CD4-positive, CD25-positive, alpha-beta regulatory T cell (primary cell): ENCODE results near the gene ABI3. TPM values are rescaled to one million over a fixed set of nuclear protein-coding genes. Genes with fewer than 3 reads are reported as not detected.

Experiments
- ATAC-seq, 2 donors: fragments of 150-1000 bp; cut with Tn5 transposase; one replicate each; pipeline ENCODE4 v1.10.0; 2021; ENCODE audit warnings: low read depth in 2 of 2, moderate number of reproducible peaks in 2 of 2, moderate library complexity in 1 of 2
- DNase-seq, 3 donors: peaks; one replicate each; pipeline versions ENCODE4 v3.0.0 to v3.0.0-alpha.2; 2012 to 2022; ENCODE audit warnings: mixed read lengths in 1 of 3
- H3K27ac ChIP-seq: one replicate; pipeline ENCODE4 v1.7.0; 2013; ENCODE audit warnings: mild to moderate bottlenecking, low read length; ENCODE audit not compliant: insufficient read depth, poor library complexity, severe bottlenecking
- H3K27me3 ChIP-seq: one replicate; pipeline ENCODE4 v1.7.0; 2013; ENCODE audit warnings: low read length; ENCODE audit not compliant: control insufficient read depth, insufficient read depth
- H3K36me3 ChIP-seq: one replicate; pipeline ENCODE4 v1.7.0; 2013; ENCODE audit warnings: mild to moderate bottlenecking, low read length, moderate library complexity; ENCODE audit not compliant: control insufficient read depth, insufficient read depth
- H3K4me1 ChIP-seq: 2 replicates; pipeline ENCODE4 v1.7.0; 2013; ENCODE audit warnings: mild to moderate bottlenecking, low read length; ENCODE audit not compliant: insufficient read depth, control insufficient read depth, poor library complexity, severe bottlenecking
- H3K4me3 ChIP-seq: one replicate; pipeline ENCODE4 v1.7.0; 2013; ENCODE audit warnings: low read depth, mild to moderate bottlenecking, low read length, moderate library complexity
- H3K9me3 ChIP-seq, 2 experiments: 1 replicate in 1 of 2; 2 replicates in 1 of 2; pipeline ENCODE4 v1.7.0; 2013; ENCODE audit warnings: low read length in 2 of 2, mild to moderate bottlenecking in 1 of 2, moderate library complexity in 1 of 2; ENCODE audit not compliant: control insufficient read depth in 2 of 2
- H3K27ac Mint-ChIP-seq, 3 donors: one replicate each; pipeline ENCODE4 v1.8.0; 2020 to 2022; ENCODE audit warnings: mild to moderate bottlenecking in 3 of 3, mixed read lengths in 3 of 3, moderate library complexity in 2 of 3
- H3K27me3 Mint-ChIP-seq: one replicate; pipeline ENCODE4 v1.8.0; 2022; ENCODE audit warnings: mild to moderate bottlenecking, mixed read lengths
- H3K36me3 Mint-ChIP-seq: one replicate; pipeline ENCODE4 v1.8.0; 2020; ENCODE audit warnings: mixed read lengths
- H3K4me1 Mint-ChIP-seq, 4 donors: one replicate each; pipeline ENCODE4 v1.8.0; 2020 to 2022; ENCODE audit warnings: mixed read lengths in 4 of 4, mild to moderate bottlenecking in 1 of 4
- H3K4me3 Mint-ChIP-seq, 4 donors: one replicate each; pipeline ENCODE4 v1.8.0; 2020 to 2022; ENCODE audit warnings: mild to moderate bottlenecking in 4 of 4, mixed read lengths in 4 of 4, moderate library complexity in 3 of 4
- H3K9me3 Mint-ChIP-seq, 7 donors: one replicate each; pipeline ENCODE4 v1.8.0; 2020 to 2022; ENCODE audit warnings: mixed read lengths in 7 of 7, mild to moderate bottlenecking in 3 of 7, moderate library complexity in 2 of 7
- polyA plus RNA-seq, 4 donors: library from polyadenylated mRNA; unstranded; fragments of 300-500 nt; fragmentation: Illumina TruSeq; gene quantifications; one replicate each; pipeline ENCODE4 v1.2.3, GENCODE V29; 2021
- total RNA-seq: library from RNA; stranded (reverse); gene quantifications from one replicate; pipeline ENCODE4 v1.2.3, GENCODE V29; 2022

Gene ABI3
- total and polyA plus RNA-seq, 5 donors from 2014 or later, result 6.5 to 27.6 (median 15.6) TPM

- Histone ChIP-seq H3K27me3 (no peaks in the 10 kb centered on the region), H3K36me3 (no peaks in the 10 kb centered on the region), H3K9me3 (no peaks in the 10 kb centered on the region), H3K27ac (no peak overlapping the region), H3K4me1 (peaks cover 68% of the 10 kb centered on the region), H3K4me3 (no peak overlapping the region)
- H3K36me3 Mint-ChIP-seq, result peaks cover 11% of the 10 kb centered on the region
- ATAC-seq (no peak), DNase-seq (no peak)
- H3K4me3 Mint-ChIP-seq, result no peak overlapping the region
- H3K4me1 Mint-ChIP-seq, result peaks cover 9 to 64% (median 36%) of the 10 kb centered on the region in 4 donors
- peaks cover 0 to 2% (median 0%) of the 10 kb centered on the region in 7 donors for H3K9me3 Mint-ChIP-seq
- H3K27ac Mint-ChIP-seq, result no peak overlapping the region
- peaks cover 17% of the 10 kb centered on the region for H3K27me3 Mint-ChIP-seq
These were observed 9.5 kb downstream of the ABI3 start for GRCh38 chr17:49219987-49220386.

GRCh38 chr17:49223168-49223516, 12.6 kb downstream of the ABI3 start:
- H3K27ac ChIP-seq, result no peak overlapping the region
- ATAC-seq, result no peak
- H3K36me3 ChIP-seq, result no peaks in the 10 kb centered on the region
- Mint-ChIP-seq H3K4me1 (peaks cover 5 to 48% (median 24%) of the 10 kb centered on the region in 4 donors), H3K36me3 (peaks cover 5% of the 10 kb centered on the region), H3K4me3 (peak overlapping the region; percentile 72 to 84 (median 81)), H3K27ac (no peak overlapping the region), H3K9me3 (peaks cover 0 to 2% (median 0%) of the 10 kb centered on the region in 7 donors), H3K27me3 (peaks cover 38% of the 10 kb centered on the region)
- no peak for DNase-seq
- H3K9me3 ChIP-seq, result no peaks in the 10 kb centered on the region
- no peaks in the 10 kb centered on the region for H3K27me3 ChIP-seq
- peaks cover 46% of the 10 kb centered on the region for H3K4me1 ChIP-seq
- no peak overlapping the region for H3K4me3 ChIP-seq

- peak overlapping the region; percentile 48 for H3K4me3 ChIP-seq
- DNase-seq (peak; percentile 44 to 50 (median 45)), ATAC-seq (no peak)
- no peak overlapping the region for H3K27ac ChIP-seq
- Mint-ChIP-seq H3K9me3 (peaks cover 0 to 2% (median 0%) of the 10 kb centered on the region in 7 donors), H3K27ac (peak overlapping the region in 1 of 3 donors; percentile 15), H3K36me3 (peaks cover 5% of the 10 kb centered on the region), H3K4me3 (peak overlapping the region; percentile 72 to 84 (median 81)), H3K4me1 (peaks cover 5 to 43% (median 20%) of the 10 kb centered on the region in 4 donors), H3K27me3 (peaks cover 38% of the 10 kb centered on the region)
- peaks cover 41% of the 10 kb centered on the region for H3K4me1 ChIP-seq
- H3K27me3 ChIP-seq, result no peaks in the 10 kb centered on the region
- no peaks in the 10 kb centered on the region for H3K9me3 ChIP-seq
- no peaks in the 10 kb centered on the region for H3K36me3 ChIP-seq
These were observed 13.2 kb downstream of the ABI3 start for GRCh38 chr17:49223517-49224197.

- Mint-ChIP-seq H3K36me3 (peaks cover 5% of the 10 kb centered on the region), H3K9me3 (peaks cover 0 to 1% (median 0%) of the 10 kb centered on the region in 7 donors), H3K4me3 (peak overlapping the region; percentile 56 to 84 (median 79)), H3K4me1 (peaks cover 5 to 38% (median 15%) of the 10 kb centered on the region in 4 donors), H3K27me3 (peaks cover 44% of the 10 kb centered on the region), H3K27ac (peak overlapping the region in 1 of 3 donors; percentile 52)
- H3K36me3 ChIP-seq, result no peaks in the 10 kb centered on the region
- H3K4me3 ChIP-seq, result peak overlapping the region; percentile 48
- ATAC-seq, result peak; percentile 48 to 58
- H3K27me3 ChIP-seq, result peaks cover 6% of the 10 kb centered on the region
- peak; percentile 18 to 79 (median 56) for DNase-seq
- no peak overlapping the region for H3K27ac ChIP-seq
- H3K4me1 ChIP-seq, result peaks cover 34% of the 10 kb centered on the region
- no peaks in the 10 kb centered on the region for H3K9me3 ChIP-seq
These were observed 13.9 kb downstream of the ABI3 start for GRCh38 chr17:49224198-49224996.

GRCh38 chr17:49224997-49225337, 14.5 kb downstream of the ABI3 start:
- Histone ChIP-seq H3K9me3 (no peaks in the 10 kb centered on the region), H3K4me3 (no peak overlapping the region), H3K27ac (no peak overlapping the region), H3K27me3 (peaks cover 7% of the 10 kb centered on the region), H3K36me3 (no peaks in the 10 kb centered on the region), H3K4me1 (peaks cover 33% of the 10 kb centered on the region)
- Mint-ChIP-seq H3K27me3 (peaks cover 50% of the 10 kb centered on the region), H3K4me3 (peak overlapping the region; percentile 32 to 84 (median 66)), H3K36me3 (peaks cover 5% of the 10 kb centered on the region), H3K4me1 (peaks cover 5 to 39% (median 16%) of the 10 kb centered on the region in 4 donors), H3K9me3 (peaks cover 0 to 1% (median 0%) of the 10 kb centered on the region in 7 donors), H3K27ac (no peak overlapping the region)
- no peak for DNase-seq
- ATAC-seq, result no peak

- H3K27me3 Mint-ChIP-seq, result peaks cover 54% of the 10 kb centered on the region
These were observed 15.2 kb downstream of the ABI3 start for GRCh38 chr17:49225554-49226236.

GRCh38 chr17:49226771-49227435, 16.4 kb downstream of the ABI3 start:
- no peaks in the 10 kb centered on the region for H3K36me3 ChIP-seq
- H3K27ac ChIP-seq, result no peak overlapping the region
- ATAC-seq (no peak), DNase-seq (no peak)
- H3K4me3 Mint-ChIP-seq, result peak overlapping the region in 1 of 4 donors; percentile 63
- H3K4me1 Mint-ChIP-seq, result peaks cover 5 to 43% (median 20%) of the 10 kb centered on the region in 4 donors
- peaks cover 0 to 1% (median 0%) of the 10 kb centered on the region in 7 donors for H3K9me3 Mint-ChIP-seq
- H3K9me3 ChIP-seq, result no peaks in the 10 kb centered on the region
- peaks cover 66% of the 10 kb centered on the region for H3K27me3 Mint-ChIP-seq
- H3K27me3 ChIP-seq, result peaks cover 12% of the 10 kb centered on the region
- no peak overlapping the region for H3K4me3 ChIP-seq
- peaks cover 47% of the 10 kb centered on the region for H3K4me1 ChIP-seq
- no peak overlapping the region for H3K27ac Mint-ChIP-seq
- peaks cover 5% of the 10 kb centered on the region for H3K36me3 Mint-ChIP-seq

More at GRCh38 chr17:49225554-49226236, 15.2 kb downstream of the ABI3 start:
- no peak overlapping the region for H3K27ac Mint-ChIP-seq
- Histone ChIP-seq H3K4me1 (peaks cover 39% of the 10 kb centered on the region), H3K4me3 (no peak overlapping the region), H3K36me3 (no peaks in the 10 kb centered on the region), H3K27ac (no peak overlapping the region), H3K27me3 (peaks cover 7% of the 10 kb centered on the region), H3K9me3 (no peaks in the 10 kb centered on the region)
- peaks cover 0 to 1% (median 0%) of the 10 kb centered on the region in 7 donors for H3K9me3 Mint-ChIP-seq
- peaks cover 5% of the 10 kb centered on the region for H3K36me3 Mint-ChIP-seq
- H3K4me1 Mint-ChIP-seq, result peaks cover 5 to 37% (median 16%) of the 10 kb centered on the region in 4 donors
- peak overlapping the region in 2 of 4 donors; percentile 71 to 73 for H3K4me3 Mint-ChIP-seq
- no peak for ATAC-seq
- DNase-seq, result no peak
